DMS153 treated with DMSO at 0.1 percent for 48 hours (cell line): ENCODE results near the gene KDM4B.
"Not testable (repeated sequence)": the region's sequence is repeated elsewhere in the genome, so short reads cannot be mapped to it uniquely, and the experiment has no call there.

ENCODE experiments used
- DNase-seq: peaks from one replicate; lab custom pipeline; 2025; ENCODE audit not compliant: unreplicated experiment; lab: John Stamatoyannopoulos, UW

KDM4B gene

DNA sequence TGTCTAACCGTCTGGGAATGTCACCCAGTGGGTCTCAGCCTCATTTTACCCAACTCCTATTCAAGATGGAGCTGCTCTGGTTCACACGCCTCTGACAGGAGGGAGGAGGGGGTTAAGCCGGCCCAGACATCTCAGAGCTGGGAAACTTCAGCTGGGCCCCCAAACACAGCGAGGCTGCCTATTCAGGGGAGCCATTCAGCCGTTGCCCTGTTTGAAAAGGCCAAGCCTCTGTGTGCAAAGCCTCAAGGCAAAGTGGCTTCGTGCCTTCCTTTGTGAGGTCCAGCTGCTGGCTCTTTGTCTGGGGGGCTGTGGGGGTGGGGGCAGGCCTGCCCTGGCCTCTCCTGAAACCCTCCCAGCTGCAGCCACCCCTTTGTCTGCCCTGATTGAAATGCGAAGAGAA, 224.3 kb downstream of the KDM4B start:
- no peak for DNase-seq

DNA sequence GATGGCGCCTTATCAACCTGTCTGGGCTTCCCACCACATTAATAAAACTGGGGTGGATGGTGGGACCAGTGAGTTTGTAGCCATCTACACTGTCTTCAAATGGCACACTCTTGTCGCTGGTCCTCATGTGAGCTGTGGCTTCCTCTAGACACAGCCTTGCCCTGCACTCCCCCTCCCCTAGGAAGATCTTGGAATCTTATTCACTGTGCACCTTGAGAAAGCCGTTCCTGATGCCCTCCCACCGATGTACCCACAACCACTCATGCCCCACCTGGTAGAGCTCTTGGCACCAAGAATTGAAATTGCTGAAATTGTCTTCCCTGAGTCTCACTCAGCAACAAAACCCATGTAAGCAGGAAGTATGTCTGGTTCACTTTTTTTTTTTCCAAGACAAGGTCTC, 225.7 kb downstream of the KDM4B start:
- no peak for DNase-seq

DNA sequence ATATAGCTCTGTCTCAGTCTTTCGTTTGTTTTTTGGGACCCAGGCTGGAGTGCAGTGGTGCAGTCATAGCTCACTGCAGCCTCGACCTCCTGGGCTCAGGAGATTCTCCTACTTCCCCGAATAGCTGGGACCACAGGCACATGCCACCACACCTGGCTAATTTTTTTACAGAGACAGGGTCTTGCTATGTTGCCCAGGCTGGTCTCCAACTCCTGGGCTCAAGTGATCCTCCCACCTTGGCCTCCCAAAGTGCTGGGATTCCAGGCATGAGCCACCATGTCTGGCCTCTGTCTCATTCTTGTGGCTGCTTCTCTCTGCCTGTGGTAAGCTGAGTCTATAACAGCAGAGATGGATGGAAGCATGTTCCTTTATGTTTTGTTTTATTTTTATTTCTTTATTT, 226.7 kb downstream of the KDM4B start:
- DNase-seq: not testable (repeated sequence)

DNA sequence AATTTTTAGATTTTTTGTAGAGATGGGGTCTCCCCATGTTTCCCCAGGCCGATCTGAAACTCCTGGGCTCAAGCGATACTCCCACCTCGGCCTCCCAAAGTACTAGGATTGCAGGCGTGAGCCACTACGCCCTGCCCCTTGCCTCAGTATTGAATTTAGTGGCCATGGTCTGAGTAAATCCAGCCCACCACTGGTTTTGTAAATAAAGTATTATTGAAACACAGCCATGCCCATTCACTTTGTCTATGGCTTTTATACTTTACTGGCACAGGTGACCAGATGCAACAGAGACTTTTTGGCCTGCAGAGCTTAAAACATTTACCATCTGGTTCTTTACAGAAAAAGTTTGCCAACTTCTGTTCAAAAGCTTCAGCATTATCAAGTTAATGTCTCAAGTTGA, 227.9 kb downstream of the KDM4B start:
- DNase-seq: no peak

DNA sequence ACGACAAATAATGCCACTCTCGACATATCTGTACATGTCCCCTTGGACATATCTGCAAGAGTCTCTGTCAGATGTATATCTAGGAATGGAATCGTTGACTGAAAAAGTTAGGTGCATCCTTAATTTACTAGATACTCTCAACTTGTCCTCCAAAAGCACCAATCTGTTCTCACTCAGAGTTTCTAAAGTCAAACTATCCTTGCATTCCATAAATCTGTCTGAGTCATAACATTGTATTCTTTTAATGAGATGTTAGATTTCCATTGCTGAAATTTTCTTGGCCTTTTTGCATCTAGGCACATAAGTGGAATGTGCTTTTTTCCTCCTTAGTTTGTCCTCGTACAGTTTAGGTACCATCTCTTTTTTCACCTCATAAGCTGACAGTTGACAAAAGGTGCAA, 231.9 kb downstream of the KDM4B start:
- no peak for DNase-seq

DNA sequence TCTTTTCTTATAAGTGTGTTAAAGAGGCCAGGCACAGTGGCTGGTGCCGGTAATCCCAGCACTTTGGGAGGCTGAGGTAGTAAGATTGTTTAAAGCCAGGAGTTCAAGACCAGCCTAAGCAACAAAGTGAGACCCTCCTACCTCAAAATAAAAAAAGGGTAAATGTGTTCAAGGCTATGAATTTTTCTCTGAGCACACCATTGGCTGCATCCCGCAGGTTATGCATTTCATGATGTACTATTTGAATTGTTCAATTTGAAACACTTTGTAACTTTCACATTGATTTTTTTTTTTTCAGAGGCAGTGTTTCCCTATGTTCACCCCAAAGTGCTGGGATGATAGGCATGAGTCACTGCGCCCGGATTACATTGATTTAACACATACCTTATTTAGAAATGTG, 233.6 kb downstream of the KDM4B start:
- DNase-seq: no peak
